MM.1S (cell line): ENCODE data around the gene SEL1L.

Experiments
- EZH2 ChIP-seq: fragments of 300-600 bp; sonication (generic); optimal IDR thresholded peaks from 2 replicates; pipeline ENCODE3; 2017; ENCODE audit warnings: low read depth, mild to moderate bottlenecking, antibody characterized with exemption, low read length, mixed read lengths
- TF ChIP-seq, protein P1 (sequence below): fragments of 300-600 bp; sonication (generic); IDR thresholded peaks from 2 replicates; pipeline ENCODE4 v1.5.1; 2016; ENCODE audit warnings: antibody characterized with exemption, low read length, mixed read lengths

GRCh38 chr14:81555051-81555450 lies 21.4 kb upstream of the SEL1L start:
- TF ChIP-seq, protein P1, sequence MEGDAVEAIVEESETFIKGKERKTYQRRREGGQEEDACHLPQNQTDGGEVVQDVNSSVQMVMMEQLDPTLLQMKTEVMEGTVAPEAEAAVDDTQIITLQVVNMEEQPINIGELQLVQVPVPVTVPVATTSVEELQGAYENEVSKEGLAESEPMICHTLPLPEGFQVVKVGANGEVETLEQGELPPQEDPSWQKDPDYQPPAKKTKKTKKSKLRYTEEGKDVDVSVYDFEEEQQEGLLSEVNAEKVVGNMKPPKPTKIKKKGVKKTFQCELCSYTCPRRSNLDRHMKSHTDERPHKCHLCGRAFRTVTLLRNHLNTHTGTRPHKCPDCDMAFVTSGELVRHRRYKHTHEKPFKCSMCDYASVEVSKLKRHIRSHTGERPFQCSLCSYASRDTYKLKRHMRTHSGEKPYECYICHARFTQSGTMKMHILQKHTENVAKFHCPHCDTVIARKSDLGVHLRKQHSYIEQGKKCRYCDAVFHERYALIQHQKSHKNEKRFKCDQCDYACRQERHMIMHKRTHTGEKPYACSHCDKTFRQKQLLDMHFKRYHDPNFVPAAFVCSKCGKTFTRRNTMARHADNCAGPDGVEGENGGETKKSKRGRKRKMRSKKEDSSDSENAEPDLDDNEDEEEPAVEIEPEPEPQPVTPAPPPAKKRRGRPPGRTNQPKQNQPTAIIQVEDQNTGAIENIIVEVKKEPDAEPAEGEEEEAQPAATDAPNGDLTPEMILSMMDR: no peak
- TF ChIP-seq EZH2: no peak
